Activated naive CD8-positive, alpha-beta T cell (primary cell): ENCODE measurements around the gene SERAC1.
"Not testable (repeated sequence)": the region's sequence is repeated elsewhere in the genome, so short reads cannot be mapped to it uniquely, and the experiment has no call there.

ENCODE experiments used
- H3K27ac Mint-ChIP-seq: one replicate; pipeline ENCODE4 v1.8.0; 2021; ENCODE audit warnings: mixed read lengths
- H3K27me3 Mint-ChIP-seq: one replicate; pipeline ENCODE4 v1.8.0; 2021; ENCODE audit warnings: mixed read lengths
- H3K36me3 Mint-ChIP-seq: one replicate; pipeline ENCODE4 v1.8.0; 2021; ENCODE audit warnings: mixed read lengths
- H3K4me1 Mint-ChIP-seq: one replicate; pipeline ENCODE4 v1.8.0; 2021; ENCODE audit warnings: low read depth, mixed read lengths
- H3K4me3 Mint-ChIP-seq: one replicate; pipeline ENCODE4 v1.8.0; 2021; ENCODE audit warnings: mild to moderate bottlenecking, mixed read lengths
- H3K9me3 Mint-ChIP-seq: one replicate; pipeline ENCODE4 v1.8.0; 2021; ENCODE audit warnings: low read depth, mixed read lengths

SERAC1 gene

DNA sequence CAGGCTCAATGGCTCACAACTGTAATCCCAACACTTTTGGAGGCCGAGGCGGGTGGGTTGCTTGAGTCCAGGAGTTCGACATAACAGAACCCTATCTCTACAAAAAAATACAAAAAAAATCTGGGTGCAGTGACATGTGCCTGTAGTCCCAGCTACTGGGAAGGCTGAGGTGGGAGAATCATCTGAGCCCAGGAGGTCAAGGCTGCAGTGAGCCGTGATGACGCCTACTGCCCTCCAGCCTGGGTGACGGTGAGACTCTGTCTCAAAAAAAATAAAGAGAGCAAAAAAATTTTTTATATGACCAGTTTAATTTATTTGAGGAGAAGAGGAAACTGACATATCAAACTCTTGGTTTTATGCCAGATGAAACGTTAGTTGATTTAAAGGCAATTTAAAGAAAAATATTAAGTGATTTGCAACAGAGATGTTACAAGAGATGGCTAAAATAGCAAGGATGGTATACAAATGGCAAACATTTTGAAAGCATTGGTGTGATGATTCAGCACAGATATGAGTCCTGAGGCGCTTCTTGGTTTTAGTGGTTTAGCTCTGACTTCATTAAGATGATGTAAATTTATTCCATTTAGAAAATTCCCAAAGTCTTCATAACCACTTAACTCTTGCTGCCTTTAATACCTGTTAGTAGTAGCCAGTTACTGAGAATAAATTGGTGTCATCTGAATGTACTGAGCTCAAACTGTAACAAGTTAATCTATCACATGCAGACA, 17.8 kb upstream of the SERAC1 start:
- Mint-ChIP-seq H3K4me1 (peaks cover 25% of the 10 kb centered on the region), H3K9me3 (no peaks in the 10 kb centered on the region), H3K27ac (no peak overlapping the region), H3K27me3 (no peaks in the 10 kb centered on the region), H3K36me3 (peaks cover 26% of the 10 kb centered on the region), H3K4me3 (no peak overlapping the region)

DNA sequence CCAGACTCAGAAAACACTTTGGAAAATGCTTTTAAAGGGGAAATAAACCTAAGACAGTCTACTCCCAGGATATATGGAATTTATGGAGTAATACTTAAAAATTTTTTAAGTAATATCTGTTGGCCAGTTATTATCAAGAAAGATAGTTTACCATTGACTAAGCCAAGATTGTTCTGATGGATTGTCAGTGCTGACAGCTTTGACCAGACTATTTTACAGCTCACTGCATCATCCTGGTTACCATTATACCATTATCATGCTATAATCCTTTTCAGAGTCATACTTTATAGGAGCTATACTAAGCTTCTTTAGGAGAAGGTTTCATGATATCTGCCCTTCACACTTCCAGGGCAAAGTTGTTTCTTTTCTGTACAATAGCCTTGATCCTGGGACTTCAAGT, 16.5 kb upstream of the SERAC1 start:
- Mint-ChIP-seq H3K9me3 (no peaks in the 10 kb centered on the region), H3K36me3 (peaks cover 30% of the 10 kb centered on the region), H3K27ac (no peak overlapping the region), H3K4me3 (no peak overlapping the region), H3K4me1 (peaks cover 32% of the 10 kb centered on the region), H3K27me3 (no peaks in the 10 kb centered on the region)

- not testable (repeated sequence) for H3K4me3 Mint-ChIP-seq, H3K27me3 Mint-ChIP-seq, H3K9me3 Mint-ChIP-seq, H3K27ac Mint-ChIP-seq
- Mint-ChIP-seq H3K4me1 (peaks cover 40% of the 10 kb centered on the region), H3K36me3 (peaks cover 33% of the 10 kb centered on the region)
Observed at GRCh38 chr6:158183174-158183972, 15.3 kb upstream of the SERAC1 start.

DNA sequence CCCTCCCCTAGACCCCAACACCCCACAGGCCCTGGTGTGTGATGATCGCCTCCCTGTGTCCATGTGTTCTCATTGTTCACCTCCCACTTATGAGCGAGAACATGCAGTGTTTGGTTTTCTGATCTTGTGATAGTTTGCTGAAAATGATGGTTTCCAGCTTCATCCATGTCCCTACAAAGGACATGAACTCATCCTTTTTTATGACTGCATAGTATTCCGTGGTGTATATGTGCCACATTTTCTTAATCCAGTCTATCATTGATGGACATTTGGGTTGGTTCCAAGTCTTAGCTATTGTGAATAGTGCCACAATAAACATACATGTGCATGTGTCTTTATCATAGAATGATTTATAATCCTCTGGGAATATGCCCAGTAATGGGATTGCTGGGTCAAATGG, 9.7 kb upstream of the SERAC1 start:
- not testable (repeated sequence) for H3K27me3 Mint-ChIP-seq, H3K9me3 Mint-ChIP-seq, H3K4me3 Mint-ChIP-seq, H3K27ac Mint-ChIP-seq
- Mint-ChIP-seq H3K4me1 (peaks cover 39% of the 10 kb centered on the region), H3K36me3 (peaks cover 36% of the 10 kb centered on the region)

DNA sequence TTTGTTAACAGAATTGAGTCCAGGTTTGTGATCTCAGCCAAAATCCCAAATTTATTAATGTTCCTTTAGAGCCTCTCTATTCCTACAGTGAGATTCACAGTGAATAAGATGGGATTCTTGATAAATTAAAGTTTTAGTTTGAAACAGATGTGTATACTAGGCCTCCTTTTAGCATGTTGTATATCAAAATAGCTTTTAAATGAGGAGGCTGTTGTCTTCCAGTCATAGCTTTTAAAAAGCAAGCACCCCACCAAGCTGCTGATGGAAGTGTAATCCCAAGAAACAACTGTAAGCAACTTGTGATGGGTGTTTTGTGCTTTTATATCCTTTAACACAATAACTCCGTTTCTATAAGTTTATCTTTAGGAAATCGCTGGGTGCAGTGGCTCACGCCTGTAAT, 7.0 kb upstream of the SERAC1 start:
- no peaks in the 10 kb centered on the region for H3K27me3 Mint-ChIP-seq
- H3K9me3 Mint-ChIP-seq, result no peaks in the 10 kb centered on the region
- peaks cover 31% of the 10 kb centered on the region for H3K4me1 Mint-ChIP-seq
- H3K4me3 Mint-ChIP-seq, result no peak overlapping the region
- peaks cover 27% of the 10 kb centered on the region for H3K36me3 Mint-ChIP-seq
- H3K27ac Mint-ChIP-seq, result no peak overlapping the region

DNA sequence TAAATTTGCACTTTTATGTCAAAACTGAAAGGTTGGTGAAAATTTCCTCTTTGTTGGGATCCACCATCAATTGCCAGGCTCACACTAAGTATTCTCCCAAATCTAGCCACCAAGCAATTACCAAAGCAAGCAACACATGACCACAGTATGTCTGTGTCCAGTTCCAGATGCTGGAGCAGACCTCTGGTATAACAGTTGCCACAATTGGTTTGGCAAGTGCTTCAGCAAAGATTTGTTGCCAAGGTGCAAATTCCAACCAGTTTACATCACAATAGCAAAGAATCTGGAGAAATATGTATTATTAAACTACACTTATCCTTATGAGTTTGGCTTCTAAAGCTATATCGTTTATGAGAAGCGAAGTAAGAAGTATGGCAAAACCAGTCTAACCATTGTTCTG, 6.5 kb upstream of the SERAC1 start:
- Mint-ChIP-seq H3K27me3 (no peaks in the 10 kb centered on the region), H3K4me3 (no peak overlapping the region), H3K27ac (no peak overlapping the region), H3K9me3 (no peaks in the 10 kb centered on the region), H3K36me3 (peaks cover 25% of the 10 kb centered on the region), H3K4me1 (peaks cover 31% of the 10 kb centered on the region)

- peaks cover 25% of the 10 kb centered on the region for H3K36me3 Mint-ChIP-seq
- no peak overlapping the region for H3K4me3 Mint-ChIP-seq
- no peak overlapping the region for H3K27ac Mint-ChIP-seq
- no peaks in the 10 kb centered on the region for H3K27me3 Mint-ChIP-seq
- H3K4me1 Mint-ChIP-seq, result peaks cover 29% of the 10 kb centered on the region
- H3K9me3 Mint-ChIP-seq, result no peaks in the 10 kb centered on the region
Observed at GRCh38 chr6:158174024-158174423, 6.0 kb upstream of the SERAC1 start.

- Mint-ChIP-seq H3K4me1 (peaks cover 33% of the 10 kb centered on the region), H3K9me3 (no peaks in the 10 kb centered on the region), H3K36me3 (peaks cover 16% of the 10 kb centered on the region), H3K4me3 (no peak overlapping the region), H3K27me3 (no peaks in the 10 kb centered on the region), H3K27ac (no peak overlapping the region)
Observed at GRCh38 chr6:158172001-158172400, 3.9 kb upstream of the SERAC1 start.

GRCh38 chr6:158170656-158171081, 2.6 kb upstream of the SERAC1 start:
- H3K36me3 Mint-ChIP-seq, result peaks cover 15% of the 10 kb centered on the region
- no peaks in the 10 kb centered on the region for H3K27me3 Mint-ChIP-seq
- no peak overlapping the region for H3K27ac Mint-ChIP-seq
- H3K4me3 Mint-ChIP-seq, result no peak overlapping the region
- H3K9me3 Mint-ChIP-seq, result no peaks in the 10 kb centered on the region
- peaks cover 38% of the 10 kb centered on the region for H3K4me1 Mint-ChIP-seq

- peaks cover 40% of the 10 kb centered on the region for H3K4me1 Mint-ChIP-seq
- peaks cover 15% of the 10 kb centered on the region for H3K36me3 Mint-ChIP-seq
- not testable (repeated sequence) for H3K4me3 Mint-ChIP-seq, H3K9me3 Mint-ChIP-seq, H3K27me3 Mint-ChIP-seq, H3K27ac Mint-ChIP-seq
Observed at GRCh38 chr6:158169634-158170033, 1.6 kb upstream of the SERAC1 start.

- H3K9me3 Mint-ChIP-seq, result no peaks in the 10 kb centered on the region
- no peaks in the 10 kb centered on the region for H3K36me3 Mint-ChIP-seq
- H3K4me1 Mint-ChIP-seq, result peaks cover 20% of the 10 kb centered on the region
- no peaks in the 10 kb centered on the region for H3K27me3 Mint-ChIP-seq
- no peak overlapping the region for H3K4me3 Mint-ChIP-seq
- no peak overlapping the region for H3K27ac Mint-ChIP-seq
Observed at GRCh38 chr6:158165919-158166416, 2.1 kb downstream of the SERAC1 start.

GRCh38 chr6:158164579-158165170, 3.4 kb downstream of the SERAC1 start:
- H3K27ac Mint-ChIP-seq, result peak overlapping the region; percentile 46
- peaks cover 17% of the 10 kb centered on the region for H3K4me1 Mint-ChIP-seq
- H3K36me3 Mint-ChIP-seq, result peaks cover 3% of the 10 kb centered on the region
- no peaks in the 10 kb centered on the region for H3K27me3 Mint-ChIP-seq
- no peak overlapping the region for H3K4me3 Mint-ChIP-seq
- no peaks in the 10 kb centered on the region for H3K9me3 Mint-ChIP-seq

GRCh38 chr6:158161566-158162254, 6.4 kb downstream of the SERAC1 start:
- no peak overlapping the region for H3K4me3 Mint-ChIP-seq
- peaks cover 7% of the 10 kb centered on the region for H3K36me3 Mint-ChIP-seq
- H3K9me3 Mint-ChIP-seq, result no peaks in the 10 kb centered on the region
- no peak overlapping the region for H3K27ac Mint-ChIP-seq
- H3K4me1 Mint-ChIP-seq, result peaks cover 4% of the 10 kb centered on the region
- H3K27me3 Mint-ChIP-seq, result no peaks in the 10 kb centered on the region

- H3K9me3 Mint-ChIP-seq, result no peaks in the 10 kb centered on the region
- H3K36me3 Mint-ChIP-seq, result peaks cover 7% of the 10 kb centered on the region
- H3K27ac Mint-ChIP-seq, result no peak overlapping the region
- H3K27me3 Mint-ChIP-seq, result no peaks in the 10 kb centered on the region
- no peak overlapping the region for H3K4me3 Mint-ChIP-seq
- peaks cover 3% of the 10 kb centered on the region for H3K4me1 Mint-ChIP-seq
Observed at GRCh38 chr6:158160932-158161539, 7.0 kb downstream of the SERAC1 start.
